Measurements from ENCODE around the gene SCYGR6.

Gene SCYGR6

GRCh38 chr2:227710986-227711385 is 13.6 kb downstream of the SCYGR6 start:
- no peak for DNase-seq

GRCh38 chr2:227707390-227707789 is 17.2 kb downstream of the SCYGR6 start:
- no peak for DNase-seq

GRCh38 chr2:227706859-227707258 is 17.7 kb downstream of the SCYGR6 start:
- no peak for DNase-seq

- no peak for DNase-seq
These were observed 20.6 kb downstream of the SCYGR6 start for GRCh38 chr2:227703961-227704360.

- no peak for DNase-seq
These were observed 21.3 kb downstream of the SCYGR6 start for GRCh38 chr2:227703280-227703732.

GRCh38 chr2:227701556-227701955 is 23.0 kb downstream of the SCYGR6 start:
- no peak for DNase-seq

- DNase-seq: no peak
These were observed 27.4 kb downstream of the SCYGR6 start for GRCh38 chr2:227696990-227697679.

- no peak for DNase-seq
These were observed 37.4 kb downstream of the SCYGR6 start for GRCh38 chr2:227687189-227687588.

- no peak for DNase-seq
These were observed 40.3 kb downstream of the SCYGR6 start for GRCh38 chr2:227684258-227684657.

GRCh38 chr2:227677928-227678327 is 46.6 kb downstream of the SCYGR6 start:
- no peak for DNase-seq

- DNase-seq: no peak
These were observed 50.1 kb downstream of the SCYGR6 start for GRCh38 chr2:227674485-227674884.
